ENCODE measurements around the gene YIPF7.

DNA sequence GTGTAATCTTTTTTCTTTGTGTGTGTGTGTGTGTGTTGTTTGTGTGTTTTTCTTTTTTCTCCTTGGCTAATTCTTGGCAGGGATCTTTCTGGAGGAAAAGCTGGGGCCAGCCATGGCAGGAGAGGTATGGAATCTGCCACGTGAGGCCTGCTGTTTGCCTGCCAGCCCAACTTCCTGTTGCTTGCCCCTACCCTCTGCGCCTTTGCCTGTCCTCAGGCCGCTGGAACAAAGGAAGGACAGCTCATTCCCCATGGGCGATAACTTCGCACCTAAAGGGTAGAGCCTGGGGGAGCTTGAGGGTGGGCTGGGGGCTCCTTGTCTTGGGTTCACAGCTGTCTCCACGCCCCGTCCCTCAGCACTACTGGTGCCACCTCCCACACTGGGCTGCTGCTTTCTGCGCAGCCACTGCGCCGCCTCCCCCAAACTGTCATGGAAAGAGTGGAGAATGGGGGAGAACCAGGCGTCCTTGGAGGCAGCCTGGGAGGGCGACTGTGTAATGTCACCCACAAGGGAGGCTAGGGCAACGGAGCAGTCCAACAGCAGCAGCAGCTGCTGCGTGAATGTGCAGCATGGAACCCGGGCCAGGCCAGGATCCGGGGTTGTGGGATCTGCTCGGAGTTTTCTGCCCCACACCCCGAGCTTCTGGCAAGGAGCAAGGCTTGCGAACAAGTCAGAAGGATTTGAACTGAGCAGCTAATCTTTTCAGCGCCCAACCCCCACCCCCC lies 12.3 kb upstream of the YIPF7 start:
- TF ChIP-seq POLR2AphosphoS5 (IDR thresholded peaks at IDR 0.05; ENCODE audit: low read depth, low read length): no peak
- TF ChIP-seq, protein P1, sequence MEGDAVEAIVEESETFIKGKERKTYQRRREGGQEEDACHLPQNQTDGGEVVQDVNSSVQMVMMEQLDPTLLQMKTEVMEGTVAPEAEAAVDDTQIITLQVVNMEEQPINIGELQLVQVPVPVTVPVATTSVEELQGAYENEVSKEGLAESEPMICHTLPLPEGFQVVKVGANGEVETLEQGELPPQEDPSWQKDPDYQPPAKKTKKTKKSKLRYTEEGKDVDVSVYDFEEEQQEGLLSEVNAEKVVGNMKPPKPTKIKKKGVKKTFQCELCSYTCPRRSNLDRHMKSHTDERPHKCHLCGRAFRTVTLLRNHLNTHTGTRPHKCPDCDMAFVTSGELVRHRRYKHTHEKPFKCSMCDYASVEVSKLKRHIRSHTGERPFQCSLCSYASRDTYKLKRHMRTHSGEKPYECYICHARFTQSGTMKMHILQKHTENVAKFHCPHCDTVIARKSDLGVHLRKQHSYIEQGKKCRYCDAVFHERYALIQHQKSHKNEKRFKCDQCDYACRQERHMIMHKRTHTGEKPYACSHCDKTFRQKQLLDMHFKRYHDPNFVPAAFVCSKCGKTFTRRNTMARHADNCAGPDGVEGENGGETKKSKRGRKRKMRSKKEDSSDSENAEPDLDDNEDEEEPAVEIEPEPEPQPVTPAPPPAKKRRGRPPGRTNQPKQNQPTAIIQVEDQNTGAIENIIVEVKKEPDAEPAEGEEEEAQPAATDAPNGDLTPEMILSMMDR (IDR thresholded peaks at IDR 0.05): no peak
